Neural cell (in vitro differentiated cells): ENCODE results near the gene ZNF697. TPM values are rescaled to one million over a fixed set of nuclear protein-coding genes. Genes with fewer than 3 reads are reported as not detected.
"Not testable (repeated sequence)": the region's sequence is repeated elsewhere in the genome, so short reads cannot be mapped to it uniquely, and the experiment has no call there.

ENCODE experiments used
- H2AFZ ChIP-seq: fragments of 200-600, 300-800 bp; sonication (generic), shearing (Covaris generic); 2 replicates; pipeline ENCODE4 v1.6.0; 2014; ENCODE audit warnings: low read depth, mild to moderate bottlenecking, antibody characterized with exemption, low read length, moderate library complexity
- H3F3A ChIP-seq: fragments of 200-600 bp; shearing (Covaris generic); 2 replicates; pipeline ENCODE4 v1.6.1; 2016; ENCODE audit warnings: mild to moderate bottlenecking, moderate library complexity, mixed read lengths, antibody characterized with exemption, low read length; ENCODE audit not compliant: insufficient read depth, poor library complexity, severe bottlenecking
- H3K27ac ChIP-seq: fragments of 200-600, 300-800 bp; sonication (generic), shearing (Covaris generic); 2 replicates; pipeline ENCODE4 v1.5.1; 2014; ENCODE audit warnings: mild to moderate bottlenecking, low read length, moderate library complexity
- H3K27me3 ChIP-seq: fragments of 300-800, 200-600 bp; sonication (generic), shearing (Covaris generic); 2 replicates; pipeline ENCODE4 v1.6.0; 2014; ENCODE audit warnings: mild to moderate bottlenecking, low read depth, low read length, moderate library complexity; ENCODE audit not compliant: insufficient read depth
- H3K36me3 ChIP-seq: fragments of 300-800, 200-600 bp; sonication (generic), shearing (Covaris generic); 2 replicates; pipeline ENCODE4 v1.5.1; 2014; ENCODE audit warnings: mild to moderate bottlenecking, antibody characterized with exemption, low read length, moderate library complexity; ENCODE audit not compliant: insufficient read depth
- H3K4me2 ChIP-seq: fragments of 300-800, 200-600 bp; sonication (generic), shearing (Covaris generic); 2 replicates; pipeline ENCODE4 v1.6.0; 2014; ENCODE audit warnings: mild to moderate bottlenecking, low read length
- H3K4me3 ChIP-seq: fragments of 300-800, 200-600 bp; sonication (generic), shearing (Covaris generic); 2 replicates; pipeline ENCODE4 v1.5.1; 2014; ENCODE audit warnings: mild to moderate bottlenecking, low read length, moderate library complexity
- H3K79me2 ChIP-seq: fragments of 200-600 bp; shearing (Covaris generic); replicated peaks from 2 replicates; pipeline ENCODE4 v1.6.0; 2014; ENCODE audit warnings: mild to moderate bottlenecking, low read length, moderate library complexity; ENCODE audit not compliant: insufficient read depth
- H3K9ac ChIP-seq: fragments of 300-800, 200-600 bp; sonication (generic), shearing (Covaris generic); 2 replicates; pipeline ENCODE4 v1.6.1; 2016; ENCODE audit warnings: mild to moderate bottlenecking, low read length, mixed read lengths
- H3K9me2 ChIP-seq: fragments of 200-600 bp; shearing (Covaris generic); 2 replicates; pipeline ENCODE4 v1.6.1; 2016; ENCODE audit warnings: mild to moderate bottlenecking, low read length, mixed read lengths; ENCODE audit not compliant: insufficient read depth
- H3K9me3 ChIP-seq: fragments of 200-600, 300-800 bp; sonication (generic), shearing (Covaris generic); 2 replicates; pipeline ENCODE4 v1.6.1; 2016; ENCODE audit warnings: mild to moderate bottlenecking, mixed run types, low read length, moderate library complexity, mixed read lengths
- H4K20me1 ChIP-seq: fragments of 200-600 bp; shearing (Covaris generic); 2 replicates; pipeline ENCODE4 v1.6.1; 2016; ENCODE audit warnings: mild to moderate bottlenecking, mixed run types; ENCODE audit not compliant: insufficient read depth
- CTCF ChIP-seq: fragments of 450-650 bp; IDR thresholded peaks from 2 replicates; pipeline ENCODE4 v1.5.1; 2014; ENCODE audit warnings: antibody characterized with exemption, mild to moderate bottlenecking, moderate library complexity; ENCODE audit not compliant: poor library complexity, severe bottlenecking
- EP300 ChIP-seq: fragments of 450-650 bp; conservative IDR thresholded peaks from 2 replicates; pipeline ENCODE4 v1.6.1; 2014; ENCODE audit warnings: antibody characterized with exemption, mild to moderate bottlenecking, moderate library complexity; ENCODE audit not compliant: poor library complexity, severe bottlenecking
- EZH2 ChIP-seq: fragments of 200-600, 300-800 bp; shearing (Covaris generic), sonication (generic); IDR thresholded peaks from 2 replicates; pipeline ENCODE4 v1.6.1; 2014; ENCODE audit warnings: antibody characterized with exemption, low read length, borderline replicate concordance, mild to moderate bottlenecking; ENCODE audit not compliant: insufficient read depth, poor library complexity, severe bottlenecking
- MXI1 ChIP-seq: fragments of 450-650 bp; conservative IDR thresholded peaks from 2 replicates; pipeline ENCODE4 v1.6.1; 2014; ENCODE audit warnings: antibody characterized with exemption, mild to moderate bottlenecking; ENCODE audit not compliant: poor library complexity, severe bottlenecking
- POLR2AphosphoS5 ChIP-seq: IDR thresholded peaks from 2 replicates; pipeline ENCODE4 v1.6.1; 2012
- RAD21 ChIP-seq: fragments of 450-650 bp; conservative IDR thresholded peaks from 2 replicates; pipeline ENCODE4 v1.6.1; 2014; ENCODE audit warnings: antibody characterized with exemption, mild to moderate bottlenecking, moderate library complexity
- REST ChIP-seq: IDR thresholded peaks from 2 replicates; pipeline ENCODE4 v1.6.1; 2012; ENCODE audit warnings: borderline replicate concordance
- SMC3 ChIP-seq: fragments of 450-650 bp; conservative IDR thresholded peaks from 2 replicates; pipeline ENCODE4 v1.6.1; 2014; ENCODE audit warnings: antibody characterized with exemption, mild to moderate bottlenecking, moderate library complexity; ENCODE audit not compliant: poor library complexity
- TAF1 ChIP-seq: IDR thresholded peaks from 2 replicates; pipeline ENCODE4 v1.6.1; 2012; ENCODE audit warnings: low read depth
- polyA plus RNA-seq: library from polyadenylated mRNA; depleted of rRNA; stranded (reverse); fragments of >200 nt; gene quantifications from 2 replicates; pipeline ENCODE4 v1.2.3, GENCODE V29; 2014

The ZNF697 gene
- polyA plus RNA-seq, 1 donor from 2014 or later = 61.8 TPM

GRCh38 chr1:119621705-119622104 lies 26.4 kb downstream of the ZNF697 start:
- H3K9ac ChIP-seq = no peak overlapping the region
- peaks cover 12% of the 10 kb centered on the region for H3K36me3 ChIP-seq
- no peaks in the 10 kb centered on the region for H3K9me2 ChIP-seq
- H2AFZ ChIP-seq = no peak overlapping the region
- H3K27me3 ChIP-seq = no peaks in the 10 kb centered on the region
- TF ChIP-seq POLR2AphosphoS5 (no peak), EZH2 (no peak), REST (no peak), TAF1 (no peak), CTCF (no peak), SMC3 (no peak)
- H3K9me3 ChIP-seq = no peaks in the 10 kb centered on the region
- no peaks in the 10 kb centered on the region for H3F3A ChIP-seq
- no peaks in the 10 kb centered on the region for H4K20me1 ChIP-seq
- no peak overlapping the region for H3K4me2 ChIP-seq
- no peaks in the 10 kb centered on the region for H3K79me2 ChIP-seq
- H3K27ac ChIP-seq = no peak overlapping the region
- no peak overlapping the region for H3K4me3 ChIP-seq

GRCh38 chr1:119617751-119618691 lies 30.0 kb downstream of the ZNF697 start:
- no peak overlapping the region for H2AFZ ChIP-seq
- no peaks in the 10 kb centered on the region for H3F3A ChIP-seq
- no peak for TF ChIP-seq RAD21
- TF ChIP-seq EZH2 = no peak
- no peak for TF ChIP-seq POLR2AphosphoS5
- TF ChIP-seq SMC3 = no peak
- TF ChIP-seq MXI1 = no peak
- no peak for TF ChIP-seq EP300
- TF ChIP-seq CTCF = no peak
- TF ChIP-seq TAF1 = no peak
- no peak for TF ChIP-seq REST
- H3K4me2 ChIP-seq = no peak overlapping the region
- no peak overlapping the region for H3K4me3 ChIP-seq
- no peaks in the 10 kb centered on the region for H3K79me2 ChIP-seq
- H3K36me3 ChIP-seq = peaks cover 7% of the 10 kb centered on the region
- no peaks in the 10 kb centered on the region for H3K27me3 ChIP-seq
- no peaks in the 10 kb centered on the region for H3K9me2 ChIP-seq
- no peak overlapping the region for H3K27ac ChIP-seq
- no peaks in the 10 kb centered on the region for H4K20me1 ChIP-seq
- H3K9ac ChIP-seq = no peak overlapping the region
- no peaks in the 10 kb centered on the region for H3K9me3 ChIP-seq

- not testable (repeated sequence) for H3K4me3 ChIP-seq, H3F3A ChIP-seq, H3K36me3 ChIP-seq, H3K79me2 ChIP-seq, H3K9me3 ChIP-seq, H3K27ac ChIP-seq, H3K4me2 ChIP-seq, H3K27me3 ChIP-seq, H3K9me2 ChIP-seq, H3K9ac ChIP-seq, H4K20me1 ChIP-seq, H2AFZ ChIP-seq
These were observed 31.3 kb downstream of the ZNF697 start for GRCh38 chr1:119616748-119617147.
